GM12878 (cell line): ENCODE measurements around the gene HS6ST3.

Experiments used
- SIN3A ChIP-seq: IDR thresholded peaks from 2 replicates; pipeline ENCODE4 v1.6.1; 2012; ENCODE audit warnings: low read depth, low read length, improper control_type of control experiment
- ZBTB33 ChIP-seq: fragments of 450-650 bp; IDR thresholded peaks from 2 replicates; pipeline ENCODE4 v1.6.1; 2017; ENCODE audit warnings: mild to moderate bottlenecking

GRCh38 chr13:96544957-96545356, 455.1 kb downstream of the HS6ST3 start:
- TF ChIP-seq SIN3A (no peak), ZBTB33 (no peak)
